NB4 (cell line): ENCODE data around the gene SNX32.

Experiments
- POLR2A ChIP-seq: IDR thresholded peaks from 2 replicates; pipeline ENCODE4 v1.6.1; 2011; ENCODE audit warnings: mild to moderate bottlenecking; ENCODE audit not compliant: insufficient read length; ENCODE audit errors: extremely low read depth
- TF ChIP-seq, protein P1 (sequence below): IDR thresholded peaks from one replicate; pipeline ENCODE4 v1.5.1; 2012; ENCODE audit warnings: low read depth, low read length

DNA sequence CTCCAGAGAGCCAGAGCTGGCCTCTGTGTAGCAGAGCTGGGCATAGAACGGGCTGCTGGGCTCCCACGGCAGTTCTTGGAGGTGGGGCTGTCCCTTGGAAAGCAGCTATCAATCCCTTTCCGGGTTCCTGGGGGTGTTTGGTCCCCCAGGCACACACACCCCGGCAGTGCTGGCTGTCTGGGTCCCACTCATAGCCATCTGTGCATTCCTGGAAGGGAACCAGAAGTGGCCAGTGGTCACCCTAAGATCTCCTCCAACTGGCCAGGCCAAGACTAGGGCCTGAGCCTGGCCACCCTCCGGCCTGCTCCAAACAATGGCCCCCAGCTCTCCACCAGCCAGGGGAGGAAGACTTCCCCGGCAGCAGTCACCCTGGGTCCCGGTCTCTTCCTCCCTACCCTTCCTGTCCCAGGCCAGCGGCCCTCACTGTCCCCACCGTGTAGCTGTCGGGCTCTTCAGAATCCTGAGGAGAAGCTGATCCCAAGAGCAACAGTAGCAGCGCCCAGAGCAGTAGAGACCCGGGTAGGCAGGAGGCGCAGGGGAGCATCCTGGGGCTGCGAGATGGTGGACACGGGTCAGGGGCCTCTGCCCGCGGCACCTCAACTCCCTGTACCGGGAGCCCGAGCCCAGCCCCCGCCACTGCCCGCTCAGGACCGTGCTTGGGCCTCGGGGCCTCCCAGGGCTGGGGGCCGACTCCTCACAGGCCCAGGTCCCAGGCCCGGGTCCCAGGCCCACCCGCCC, 38.2 kb downstream of the SNX32 start:
- TF ChIP-seq, protein P1, sequence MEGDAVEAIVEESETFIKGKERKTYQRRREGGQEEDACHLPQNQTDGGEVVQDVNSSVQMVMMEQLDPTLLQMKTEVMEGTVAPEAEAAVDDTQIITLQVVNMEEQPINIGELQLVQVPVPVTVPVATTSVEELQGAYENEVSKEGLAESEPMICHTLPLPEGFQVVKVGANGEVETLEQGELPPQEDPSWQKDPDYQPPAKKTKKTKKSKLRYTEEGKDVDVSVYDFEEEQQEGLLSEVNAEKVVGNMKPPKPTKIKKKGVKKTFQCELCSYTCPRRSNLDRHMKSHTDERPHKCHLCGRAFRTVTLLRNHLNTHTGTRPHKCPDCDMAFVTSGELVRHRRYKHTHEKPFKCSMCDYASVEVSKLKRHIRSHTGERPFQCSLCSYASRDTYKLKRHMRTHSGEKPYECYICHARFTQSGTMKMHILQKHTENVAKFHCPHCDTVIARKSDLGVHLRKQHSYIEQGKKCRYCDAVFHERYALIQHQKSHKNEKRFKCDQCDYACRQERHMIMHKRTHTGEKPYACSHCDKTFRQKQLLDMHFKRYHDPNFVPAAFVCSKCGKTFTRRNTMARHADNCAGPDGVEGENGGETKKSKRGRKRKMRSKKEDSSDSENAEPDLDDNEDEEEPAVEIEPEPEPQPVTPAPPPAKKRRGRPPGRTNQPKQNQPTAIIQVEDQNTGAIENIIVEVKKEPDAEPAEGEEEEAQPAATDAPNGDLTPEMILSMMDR = no peak
- no peak for TF ChIP-seq POLR2A
